ENCODE data around the gene SPOCK1.

Gene SPOCK1

DNA sequence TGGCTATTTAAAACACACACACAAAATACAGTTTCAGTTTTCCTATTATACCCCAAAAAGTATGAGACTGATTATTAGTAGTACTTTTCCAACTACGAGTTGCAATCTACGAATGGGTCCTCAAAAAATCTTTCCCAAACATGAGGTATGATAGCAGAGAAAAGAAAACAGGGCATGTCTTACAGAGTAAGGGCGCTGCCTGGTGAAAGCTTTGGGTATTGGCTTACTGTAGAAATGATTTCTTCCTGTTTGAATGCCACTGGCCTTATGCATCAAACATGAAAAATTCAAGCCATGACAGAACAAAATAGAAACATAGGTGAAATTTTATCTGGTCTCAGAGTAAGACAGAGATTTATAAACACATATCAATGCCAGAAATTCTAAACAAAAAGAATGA, 448.0 kb downstream of the SPOCK1 start:
- TF ChIP-seq, protein P1, sequence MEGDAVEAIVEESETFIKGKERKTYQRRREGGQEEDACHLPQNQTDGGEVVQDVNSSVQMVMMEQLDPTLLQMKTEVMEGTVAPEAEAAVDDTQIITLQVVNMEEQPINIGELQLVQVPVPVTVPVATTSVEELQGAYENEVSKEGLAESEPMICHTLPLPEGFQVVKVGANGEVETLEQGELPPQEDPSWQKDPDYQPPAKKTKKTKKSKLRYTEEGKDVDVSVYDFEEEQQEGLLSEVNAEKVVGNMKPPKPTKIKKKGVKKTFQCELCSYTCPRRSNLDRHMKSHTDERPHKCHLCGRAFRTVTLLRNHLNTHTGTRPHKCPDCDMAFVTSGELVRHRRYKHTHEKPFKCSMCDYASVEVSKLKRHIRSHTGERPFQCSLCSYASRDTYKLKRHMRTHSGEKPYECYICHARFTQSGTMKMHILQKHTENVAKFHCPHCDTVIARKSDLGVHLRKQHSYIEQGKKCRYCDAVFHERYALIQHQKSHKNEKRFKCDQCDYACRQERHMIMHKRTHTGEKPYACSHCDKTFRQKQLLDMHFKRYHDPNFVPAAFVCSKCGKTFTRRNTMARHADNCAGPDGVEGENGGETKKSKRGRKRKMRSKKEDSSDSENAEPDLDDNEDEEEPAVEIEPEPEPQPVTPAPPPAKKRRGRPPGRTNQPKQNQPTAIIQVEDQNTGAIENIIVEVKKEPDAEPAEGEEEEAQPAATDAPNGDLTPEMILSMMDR (IDR thresholded peaks at IDR 0.05): peak; percentile 54

DNA sequence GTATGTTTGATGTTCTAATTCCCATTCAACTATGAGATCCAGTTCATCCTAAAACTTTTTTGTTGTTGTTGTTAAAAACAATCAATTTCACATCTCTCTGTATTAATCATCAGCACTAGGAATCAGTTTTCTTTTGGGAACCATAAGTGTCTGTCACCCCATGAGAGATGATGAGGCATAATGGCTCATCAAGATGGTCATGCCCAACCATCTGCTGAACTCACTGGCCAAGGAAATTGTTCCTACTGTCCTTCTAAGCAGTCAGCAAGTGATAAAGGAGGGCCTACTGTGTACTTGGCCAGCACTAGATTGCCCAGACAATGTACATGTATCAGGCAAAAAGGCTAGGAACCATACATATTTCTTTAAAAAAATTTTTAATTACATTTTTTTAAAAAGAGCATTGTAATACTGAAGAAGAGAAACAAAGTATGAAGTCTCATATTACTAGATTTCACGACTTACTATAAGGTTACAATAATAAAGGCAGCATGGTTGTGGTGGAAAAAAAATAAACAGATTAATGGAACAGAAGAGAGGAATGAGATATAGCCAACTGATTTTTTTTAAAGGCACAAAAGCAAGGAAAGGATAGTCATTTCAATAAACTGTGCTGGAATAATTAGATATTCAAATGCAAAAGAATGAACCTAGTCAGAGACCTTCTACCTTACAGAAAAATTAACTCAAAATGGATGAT, 458.3 kb downstream of the SPOCK1 start:
- TF ChIP-seq, protein P1 (IDR thresholded peaks at IDR 0.05): no peak

DNA sequence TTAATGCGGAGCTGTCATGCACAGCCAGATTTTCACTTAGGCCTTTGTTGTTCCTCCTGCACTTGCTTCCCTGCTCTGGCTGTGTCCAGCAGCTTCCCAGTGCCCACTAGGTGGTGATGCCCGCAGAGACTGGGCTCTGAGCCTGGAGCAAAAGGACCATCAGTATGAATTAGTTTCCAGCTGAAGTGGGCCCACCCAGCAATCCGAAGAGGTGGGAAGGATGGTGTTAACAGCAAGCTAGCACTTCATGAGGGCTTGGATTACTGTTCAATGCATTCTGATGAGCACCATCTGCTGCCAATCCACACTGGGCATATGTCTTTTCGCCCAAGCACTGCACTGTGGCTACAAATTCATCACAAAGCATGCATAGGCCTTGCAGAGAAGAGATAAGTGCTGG, 459.1 kb downstream of the SPOCK1 start:
- TF ChIP-seq, protein P1 (IDR thresholded peaks at IDR 0.05): no peak

DNA sequence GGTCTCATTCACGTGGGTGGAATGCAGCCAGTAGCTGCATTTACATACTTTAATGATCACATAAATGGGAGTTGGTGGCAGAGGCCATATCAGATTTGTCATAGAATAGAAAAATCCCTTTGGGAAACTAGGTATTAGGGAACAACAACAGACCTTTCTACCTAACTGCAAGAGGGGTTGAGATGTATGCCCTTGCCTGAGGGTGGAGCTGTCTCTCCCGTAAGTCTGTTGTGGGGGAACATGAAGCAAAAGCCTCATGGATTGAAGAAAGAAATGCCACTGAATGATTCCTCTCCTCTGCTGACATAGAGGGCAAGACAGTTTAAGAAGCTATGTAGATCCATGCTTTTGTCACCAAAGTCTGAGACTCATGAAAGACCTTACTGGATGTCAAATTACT, 461.3 kb downstream of the SPOCK1 start:
- TF ChIP-seq, protein P1 (IDR thresholded peaks at IDR 0.05): no peak

DNA sequence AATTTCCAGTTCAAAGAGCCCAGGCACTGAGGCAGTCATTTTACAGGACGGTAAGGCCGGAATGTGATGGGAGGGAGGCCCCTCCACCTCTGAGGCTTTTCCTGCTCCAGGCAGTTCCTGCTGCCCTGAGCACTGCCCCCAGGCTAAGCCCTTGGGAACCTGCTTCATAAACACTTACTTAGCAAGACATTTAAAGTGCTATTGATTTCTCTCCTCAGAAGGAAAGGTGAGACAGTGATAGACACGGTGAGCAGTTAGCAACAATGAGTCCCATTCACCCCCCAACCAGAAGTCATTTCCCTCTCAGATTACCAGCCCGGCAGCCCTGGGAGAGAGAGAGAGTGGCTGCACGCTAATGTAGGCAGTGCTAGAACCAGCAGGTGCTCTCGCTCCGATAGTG, 462.5 kb downstream of the SPOCK1 start:
- TF ChIP-seq, protein P1 (IDR thresholded peaks at IDR 0.05): no peak

DNA sequence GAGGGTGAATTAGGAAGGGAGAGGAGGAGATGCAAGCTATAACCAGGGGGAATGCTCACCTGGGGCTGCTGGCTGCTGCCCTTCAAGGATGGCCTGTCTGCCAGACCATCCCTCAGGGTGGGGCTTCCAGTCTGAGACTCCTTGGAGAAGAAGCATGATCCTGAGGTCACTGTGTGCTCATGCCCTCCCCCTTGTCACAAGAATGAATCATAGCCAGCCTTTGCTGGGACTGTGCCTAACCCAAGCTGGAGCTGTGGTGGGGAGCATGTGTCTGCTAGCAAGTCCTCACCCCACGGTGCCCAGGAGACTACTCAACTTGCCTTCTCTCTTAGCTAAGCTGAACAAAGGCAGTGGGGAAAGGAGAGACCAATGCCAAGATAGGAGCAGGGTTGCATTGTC, 463.6 kb downstream of the SPOCK1 start:
- TF ChIP-seq, protein P1 (IDR thresholded peaks at IDR 0.05): no peak

DNA sequence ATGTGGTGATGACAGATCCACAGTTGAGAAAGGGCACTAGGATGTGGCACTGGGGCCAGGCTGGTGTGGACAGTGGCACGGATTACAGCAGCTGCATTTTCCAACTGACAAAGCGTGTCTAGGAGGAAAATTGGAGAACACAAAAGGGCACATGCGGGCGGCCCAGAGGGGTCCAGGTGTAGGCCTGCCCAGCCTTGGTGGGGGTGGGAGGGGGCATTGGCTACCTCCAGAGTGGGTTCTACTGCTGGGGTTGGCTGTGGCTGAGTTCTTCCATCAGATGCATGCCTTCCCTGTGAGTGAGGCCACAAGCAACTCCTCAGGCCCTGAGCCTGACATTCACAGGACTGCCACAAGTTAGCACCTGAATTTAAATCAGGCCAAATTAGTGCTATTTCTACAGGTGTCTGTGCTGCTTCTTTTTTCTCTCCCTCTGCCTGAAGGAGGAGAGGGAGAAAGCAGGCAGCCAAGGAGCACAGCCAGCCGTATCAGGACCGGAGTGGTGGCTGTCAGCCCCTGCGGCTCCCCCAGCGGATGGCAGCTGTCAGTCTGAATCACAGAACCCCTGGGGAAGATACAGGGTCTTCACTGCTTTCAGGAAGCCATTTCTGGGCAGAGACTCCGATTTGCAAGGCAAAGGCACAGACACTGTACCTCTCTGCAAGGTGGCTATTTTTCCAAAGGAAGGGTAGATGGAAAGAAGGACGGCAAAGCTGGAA, 464.2 kb downstream of the SPOCK1 start:
- TF ChIP-seq, protein P1 (IDR thresholded peaks at IDR 0.05): no peak
